Epithelial cell of esophagus (primary cell): ENCODE results near the gene UNC45B.
"Not testable (repeated sequence)": the region's sequence is repeated elsewhere in the genome, so short reads cannot be mapped to it uniquely, and the experiment has no call there.

ENCODE experiments used
- DNase-seq: peaks from one replicate; pipeline ENCODE4 v3.0.0; 2010; ENCODE audit warnings: low read depth
- H3K4me3 ChIP-seq: 2 replicates; pipeline ENCODE4 v1.5.1; 2011; ENCODE audit warnings: mild to moderate bottlenecking, low read length, control low read depth
- TF ChIP-seq, protein P1 (sequence below): IDR thresholded peaks from 2 replicates; pipeline ENCODE4 v1.5.1; 2011; ENCODE audit warnings: low read depth, mild to moderate bottlenecking, low read length, control low read depth, inconsistent platforms; ENCODE audit not compliant: insufficient read depth; ENCODE audit errors: missing control alignments

UNC45B gene

DNA sequence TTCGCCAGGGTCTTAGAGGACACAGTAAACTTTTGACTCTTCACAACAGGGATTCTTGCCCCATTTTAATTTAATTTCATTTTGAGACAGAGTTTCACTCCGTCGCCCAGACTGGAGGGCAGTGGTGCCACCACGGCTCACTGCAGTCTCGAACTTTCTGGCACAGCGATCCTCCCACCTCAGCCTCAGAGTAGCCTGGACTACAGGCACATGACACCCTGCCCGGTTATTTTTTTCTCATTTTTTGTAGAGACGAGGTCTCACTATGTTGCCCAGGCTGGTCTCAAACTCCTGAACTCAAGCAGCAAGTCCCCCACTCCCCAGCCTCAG is 5.2 kb upstream of the UNC45B start:
- H3K4me3 ChIP-seq = peak overlapping the region; percentile 98
- DNase-seq = no peak
- TF ChIP-seq, protein P1, sequence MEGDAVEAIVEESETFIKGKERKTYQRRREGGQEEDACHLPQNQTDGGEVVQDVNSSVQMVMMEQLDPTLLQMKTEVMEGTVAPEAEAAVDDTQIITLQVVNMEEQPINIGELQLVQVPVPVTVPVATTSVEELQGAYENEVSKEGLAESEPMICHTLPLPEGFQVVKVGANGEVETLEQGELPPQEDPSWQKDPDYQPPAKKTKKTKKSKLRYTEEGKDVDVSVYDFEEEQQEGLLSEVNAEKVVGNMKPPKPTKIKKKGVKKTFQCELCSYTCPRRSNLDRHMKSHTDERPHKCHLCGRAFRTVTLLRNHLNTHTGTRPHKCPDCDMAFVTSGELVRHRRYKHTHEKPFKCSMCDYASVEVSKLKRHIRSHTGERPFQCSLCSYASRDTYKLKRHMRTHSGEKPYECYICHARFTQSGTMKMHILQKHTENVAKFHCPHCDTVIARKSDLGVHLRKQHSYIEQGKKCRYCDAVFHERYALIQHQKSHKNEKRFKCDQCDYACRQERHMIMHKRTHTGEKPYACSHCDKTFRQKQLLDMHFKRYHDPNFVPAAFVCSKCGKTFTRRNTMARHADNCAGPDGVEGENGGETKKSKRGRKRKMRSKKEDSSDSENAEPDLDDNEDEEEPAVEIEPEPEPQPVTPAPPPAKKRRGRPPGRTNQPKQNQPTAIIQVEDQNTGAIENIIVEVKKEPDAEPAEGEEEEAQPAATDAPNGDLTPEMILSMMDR = no peak

DNA sequence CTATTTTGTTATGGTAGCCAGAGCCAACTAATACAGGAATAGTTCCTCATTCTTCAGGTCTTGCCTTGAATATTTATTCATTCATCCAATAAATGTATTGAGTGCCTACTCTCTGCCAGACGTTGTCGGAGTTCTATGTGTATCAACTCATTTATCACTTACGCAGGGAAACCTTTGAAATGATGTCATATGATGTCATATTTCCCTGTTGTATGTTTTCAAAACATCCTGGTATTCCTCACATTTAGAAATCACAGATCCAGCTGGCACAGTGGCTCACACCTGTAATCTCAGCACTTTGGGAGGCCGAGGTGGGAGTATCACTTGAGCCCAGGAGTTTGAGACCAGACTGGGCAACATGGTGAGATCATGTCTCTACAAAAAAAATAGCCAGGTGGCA is 2.8 kb upstream of the UNC45B start:
- no peak for DNase-seq

DNA sequence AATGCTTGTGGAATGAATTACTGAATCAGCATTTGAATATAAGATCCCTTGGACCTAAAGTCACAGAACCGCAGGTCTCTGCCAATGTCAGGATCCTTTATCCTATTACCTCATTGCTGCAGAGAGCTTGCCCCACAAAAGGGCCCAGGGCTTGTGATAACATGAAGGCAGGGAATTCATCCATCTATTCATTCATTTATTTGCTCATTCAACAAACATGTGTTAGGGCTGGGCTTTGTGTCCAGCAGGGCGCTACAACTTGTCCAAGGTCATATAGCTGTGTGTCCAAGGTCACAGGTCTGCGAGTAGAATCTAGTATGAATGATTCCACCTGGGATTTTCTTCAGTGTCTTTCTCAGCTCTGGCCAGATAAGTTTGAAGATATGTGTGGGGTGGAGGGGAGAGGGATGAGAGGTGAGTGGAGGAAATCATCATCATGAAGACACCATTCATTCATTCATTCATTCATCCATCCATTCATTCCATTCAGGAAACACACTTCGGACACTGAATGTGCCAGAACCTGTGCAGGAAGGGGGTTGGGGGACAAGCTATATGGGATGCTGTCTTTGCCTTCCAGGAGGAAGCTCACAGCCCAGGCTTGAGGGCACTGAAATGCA is 1.3 kb upstream of the UNC45B start:
- peak; percentile 70 for DNase-seq
- TF ChIP-seq, protein P1 = no peak
- H3K4me3 ChIP-seq = no peak overlapping the region

More for the DNA sequence above, 2.8 kb upstream of the UNC45B start:
- H3K4me3 ChIP-seq = no peak overlapping the region
- TF ChIP-seq, protein P1 = no peak

DNA sequence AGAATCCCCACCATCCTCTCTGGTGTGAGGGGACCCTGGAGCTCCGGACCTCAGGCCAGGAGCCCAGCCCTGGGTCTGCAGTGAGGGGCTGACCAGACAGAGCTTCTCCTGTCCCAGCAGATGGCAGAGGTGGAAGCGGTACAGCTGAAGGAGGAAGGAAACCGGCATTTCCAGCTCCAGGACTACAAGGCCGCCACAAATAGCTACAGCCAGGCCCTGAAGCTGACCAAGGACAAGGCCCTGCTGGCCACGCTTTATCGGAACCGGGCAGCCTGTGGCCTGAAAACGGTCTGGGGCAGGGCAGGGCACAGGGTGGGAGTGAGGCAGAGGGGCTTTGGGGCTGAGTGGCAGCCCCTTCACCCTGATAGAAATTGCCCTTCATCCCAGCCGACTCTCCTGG is 527 bp downstream of the UNC45B start:
- H3K4me3 ChIP-seq = no peak overlapping the region
- DNase-seq = no peak
- TF ChIP-seq, protein P1 = no peak

DNA sequence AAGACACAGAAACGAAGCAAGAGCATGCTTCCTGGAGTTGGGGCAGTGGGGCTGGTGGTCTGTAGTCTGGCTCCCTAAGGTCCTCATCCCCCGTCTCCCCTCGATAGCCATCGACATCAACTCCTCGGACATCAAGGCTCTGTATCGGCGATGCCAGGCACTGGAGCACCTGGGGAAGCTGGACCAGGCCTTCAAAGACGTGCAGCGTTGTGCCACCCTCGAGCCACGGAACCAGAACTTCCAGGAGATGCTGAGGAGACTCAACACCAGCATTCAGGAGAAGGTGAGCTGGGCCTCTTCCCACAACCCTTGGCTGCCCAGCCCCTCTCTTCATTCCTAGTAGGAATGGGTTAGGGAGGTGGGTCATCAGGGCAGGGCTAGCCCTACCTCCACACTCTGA is 2.3 kb downstream of the UNC45B start:
- TF ChIP-seq, protein P1 = no peak

DNA sequence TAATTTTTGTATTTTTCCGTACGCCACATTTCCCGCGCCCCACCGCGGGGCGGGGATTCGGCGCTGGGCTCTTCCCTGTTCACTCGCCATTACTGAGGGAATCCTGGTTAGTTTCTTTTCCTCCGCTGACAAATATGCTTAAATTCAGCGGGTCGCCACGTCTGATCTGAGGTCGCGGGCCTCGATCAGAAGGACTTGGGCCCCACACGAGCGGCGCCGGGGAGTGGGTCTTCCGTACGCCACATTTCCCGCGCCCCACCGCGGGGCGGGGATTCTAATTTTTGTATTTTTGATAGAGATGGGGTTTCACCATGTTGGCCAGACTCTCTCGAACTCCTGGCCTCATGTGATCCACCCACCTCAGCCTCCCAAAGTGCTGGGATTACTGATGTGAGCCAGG is 3.5 kb downstream of the UNC45B start:
- DNase-seq, H3K4me3 ChIP-seq: not testable (repeated sequence)

More for the DNA sequence above, 2.3 kb downstream of the UNC45B start:
- no peak for DNase-seq
- no peak overlapping the region for H3K4me3 ChIP-seq

DNA sequence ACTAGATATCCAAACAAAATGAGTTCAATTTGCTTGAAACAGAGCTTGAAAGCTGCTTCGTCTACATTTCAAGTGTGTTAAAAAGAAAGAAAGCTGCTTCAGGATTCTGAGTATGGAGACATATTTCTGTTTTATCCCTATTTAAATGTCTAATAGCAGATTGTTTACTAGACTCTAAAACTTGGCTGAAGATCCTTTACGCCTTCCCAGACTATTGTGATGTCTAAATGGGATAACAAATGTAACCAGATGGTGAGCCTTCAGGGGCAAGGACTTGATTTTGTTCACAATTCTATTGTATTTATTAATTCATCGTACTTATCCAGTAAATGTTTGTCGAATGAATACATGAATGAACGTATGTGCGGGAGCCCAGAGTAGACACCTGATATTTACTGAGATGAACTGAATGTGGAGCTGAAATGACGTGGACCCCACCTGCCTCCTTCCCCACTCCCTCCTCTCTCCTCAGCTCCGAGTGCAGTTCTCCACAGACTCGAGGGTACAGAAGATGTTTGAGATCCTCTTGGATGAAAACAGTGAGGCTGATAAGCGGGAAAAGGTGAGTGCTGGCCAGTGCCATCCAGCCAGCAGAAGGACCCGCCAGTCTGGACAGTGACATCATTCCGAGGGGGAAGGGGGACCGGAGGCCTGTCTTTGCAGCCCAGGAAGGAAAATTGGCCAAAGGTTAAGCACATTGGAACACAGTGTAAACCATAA is 5.0 kb downstream of the UNC45B start:
- no peak for DNase-seq
- H3K4me3 ChIP-seq = no peak overlapping the region
- TF ChIP-seq, protein P1 = no peak
